Osteoblast (primary cell): ENCODE data around the gene CEP112. TPM values are rescaled to one million over a fixed set of nuclear protein-coding genes. Genes with fewer than 3 reads are reported as not detected.

Experiments
- DNase-seq: peaks from one replicate; pipeline ENCODE4 v3.0.0; 2011; ENCODE audit warnings: low spot score, mixed read lengths; ENCODE audit not compliant: insufficient read length; ENCODE audit errors: missing footprints
- H2AFZ ChIP-seq: 2 replicates; pipeline ENCODE4 v1.6.0; 2011; ENCODE audit warnings: mild to moderate bottlenecking, low read length
- H3K27ac ChIP-seq: 2 replicates; pipeline ENCODE4 v1.5.1; 2011; ENCODE audit warnings: mild to moderate bottlenecking, low read depth, low read length, moderate library complexity
- H3K27me3 ChIP-seq: 2 replicates; pipeline ENCODE4 v1.6.0; 2012; ENCODE audit warnings: mild to moderate bottlenecking, control low read depth, inconsistent platforms, low read length, moderate library complexity; ENCODE audit not compliant: insufficient read depth
- H3K36me3 ChIP-seq: 2 replicates; pipeline ENCODE4 v1.5.1; 2011; ENCODE audit warnings: mild to moderate bottlenecking, low read length, control low read depth, moderate library complexity; ENCODE audit not compliant: insufficient read depth
- H3K4me1 ChIP-seq: 2 replicates; pipeline ENCODE4 v1.5.1; 2011; ENCODE audit warnings: mild to moderate bottlenecking, low read length, control low read depth, moderate library complexity; ENCODE audit not compliant: insufficient read depth
- H3K4me2 ChIP-seq: 2 replicates; pipeline ENCODE4 v1.6.0; 2011; ENCODE audit warnings: mild to moderate bottlenecking, low read length; ENCODE audit not compliant: insufficient read depth
- H3K4me3 ChIP-seq: fragments of 200-600 bp; sonication (generic); 3 replicates; pipeline ENCODE4 v1.5.1; 2012; ENCODE audit warnings: mild to moderate bottlenecking, low read length, inconsistent platforms; ENCODE audit not compliant: insufficient read depth
- H3K79me2 ChIP-seq: 2 replicates; pipeline ENCODE4 v1.6.0; 2012; ENCODE audit warnings: mild to moderate bottlenecking, low read length, control low read depth, inconsistent platforms; ENCODE audit not compliant: insufficient read depth
- H3K9me3 ChIP-seq: 2 replicates; pipeline ENCODE4 v1.5.1; 2011; ENCODE audit warnings: low read depth, low read length, control low read depth
- H4K20me1 ChIP-seq: 2 replicates; pipeline ENCODE4 v1.6.0; 2012; ENCODE audit warnings: mild to moderate bottlenecking, low read length, control low read depth; ENCODE audit not compliant: insufficient read depth
- total RNA-seq: library from RNA; depleted of rRNA; stranded (reverse); fragments of >200 nt; gene quantifications from 2 replicates; pipeline ENCODE4 v1.2.3, GENCODE V29; 2012
- TF ChIP-seq, protein P1 (sequence below): IDR thresholded peaks from 2 replicates; pipeline ENCODE4 v1.5.1; 2011; ENCODE audit warnings: mild to moderate bottlenecking, low read depth, low read length, moderate library complexity; ENCODE audit errors: extremely low read depth

Gene CEP112
- total RNA-seq, 1 donor: 8.3 TPM

DNA sequence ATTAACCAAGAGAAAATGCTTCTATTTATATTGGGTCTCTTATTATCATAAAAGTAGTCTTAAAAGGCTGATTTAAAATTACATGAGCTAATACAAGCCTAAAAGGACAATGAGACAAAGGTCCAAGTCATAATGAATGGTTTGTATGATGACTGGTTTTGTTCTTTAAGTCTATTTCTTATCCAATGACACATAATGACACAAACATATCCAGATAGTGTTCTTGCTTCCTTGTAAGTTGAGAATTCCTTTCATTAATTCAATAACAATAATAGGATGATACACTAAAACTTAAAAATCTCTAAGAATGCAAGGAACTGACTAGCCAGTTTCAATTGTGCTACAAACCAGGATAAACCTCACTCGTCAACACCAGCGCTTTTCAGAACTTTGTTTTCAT, 244.1 kb downstream of the CEP112 start:
- H3K36me3 ChIP-seq: no peaks in the 10 kb centered on the region
- H3K4me2 ChIP-seq: no peak overlapping the region
- H3K9me3 ChIP-seq: no peaks in the 10 kb centered on the region
- no peaks in the 10 kb centered on the region for H4K20me1 ChIP-seq
- DNase-seq: no peak
- H2AFZ ChIP-seq: no peak overlapping the region
- no peaks in the 10 kb centered on the region for H3K4me1 ChIP-seq
- TF ChIP-seq, protein P1, sequence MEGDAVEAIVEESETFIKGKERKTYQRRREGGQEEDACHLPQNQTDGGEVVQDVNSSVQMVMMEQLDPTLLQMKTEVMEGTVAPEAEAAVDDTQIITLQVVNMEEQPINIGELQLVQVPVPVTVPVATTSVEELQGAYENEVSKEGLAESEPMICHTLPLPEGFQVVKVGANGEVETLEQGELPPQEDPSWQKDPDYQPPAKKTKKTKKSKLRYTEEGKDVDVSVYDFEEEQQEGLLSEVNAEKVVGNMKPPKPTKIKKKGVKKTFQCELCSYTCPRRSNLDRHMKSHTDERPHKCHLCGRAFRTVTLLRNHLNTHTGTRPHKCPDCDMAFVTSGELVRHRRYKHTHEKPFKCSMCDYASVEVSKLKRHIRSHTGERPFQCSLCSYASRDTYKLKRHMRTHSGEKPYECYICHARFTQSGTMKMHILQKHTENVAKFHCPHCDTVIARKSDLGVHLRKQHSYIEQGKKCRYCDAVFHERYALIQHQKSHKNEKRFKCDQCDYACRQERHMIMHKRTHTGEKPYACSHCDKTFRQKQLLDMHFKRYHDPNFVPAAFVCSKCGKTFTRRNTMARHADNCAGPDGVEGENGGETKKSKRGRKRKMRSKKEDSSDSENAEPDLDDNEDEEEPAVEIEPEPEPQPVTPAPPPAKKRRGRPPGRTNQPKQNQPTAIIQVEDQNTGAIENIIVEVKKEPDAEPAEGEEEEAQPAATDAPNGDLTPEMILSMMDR: no peak
- no peaks in the 10 kb centered on the region for H3K27me3 ChIP-seq
- no peak overlapping the region for H3K4me3 ChIP-seq
- H3K79me2 ChIP-seq: no peaks in the 10 kb centered on the region
- no peak overlapping the region for H3K27ac ChIP-seq

DNA sequence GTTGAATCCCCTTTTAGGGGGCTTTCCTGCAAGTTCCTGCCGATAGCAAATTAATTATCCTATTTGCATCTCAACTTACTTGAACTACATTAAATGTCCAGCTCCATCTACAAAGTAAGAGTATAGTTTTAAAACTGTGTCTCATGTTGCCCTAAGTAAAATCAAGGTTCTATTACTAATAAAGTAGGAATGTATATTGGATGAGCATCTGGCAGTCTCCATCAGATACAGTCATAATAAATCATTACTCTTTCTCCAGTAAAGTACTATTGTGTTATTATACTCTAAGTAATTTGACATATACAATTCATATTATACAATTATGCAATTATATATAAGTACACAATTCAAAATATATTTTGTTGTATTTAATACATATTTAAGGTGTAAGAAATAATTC, 249.3 kb downstream of the CEP112 start:
- H3K27ac ChIP-seq: no peak overlapping the region
- DNase-seq: no peak
- no peaks in the 10 kb centered on the region for H3K27me3 ChIP-seq
- H2AFZ ChIP-seq: no peak overlapping the region
- no peak overlapping the region for H3K4me2 ChIP-seq
- no peak overlapping the region for H3K4me3 ChIP-seq
- no peaks in the 10 kb centered on the region for H3K79me2 ChIP-seq
- TF ChIP-seq, protein P1: no peak
- no peaks in the 10 kb centered on the region for H4K20me1 ChIP-seq
- no peaks in the 10 kb centered on the region for H3K36me3 ChIP-seq
- H3K9me3 ChIP-seq: no peaks in the 10 kb centered on the region
- no peaks in the 10 kb centered on the region for H3K4me1 ChIP-seq

DNA sequence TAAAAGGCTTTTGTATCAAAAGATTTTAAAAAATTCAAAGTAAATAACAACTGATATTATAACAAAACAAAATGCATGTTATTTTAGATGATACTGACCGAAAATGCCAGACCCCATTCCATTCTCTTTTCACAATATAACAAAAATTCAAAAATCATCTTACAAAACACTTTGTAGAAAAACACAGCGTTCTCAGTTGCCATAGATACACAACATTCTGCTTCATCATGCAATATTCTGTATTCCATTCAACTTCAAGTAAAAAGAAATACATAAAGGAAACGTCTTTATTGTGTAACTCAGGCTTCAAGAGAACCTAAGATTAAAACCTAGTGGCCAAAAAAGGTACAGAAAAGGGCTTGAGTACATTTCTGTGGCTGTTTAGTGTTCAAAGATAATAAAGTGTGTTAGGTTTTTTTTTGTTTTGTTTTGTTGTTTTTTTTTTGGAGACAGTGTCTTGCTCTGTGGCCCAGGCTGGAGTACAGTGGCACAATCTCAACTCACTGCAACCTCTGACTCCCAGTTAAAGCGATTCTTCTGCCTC, 250.5 kb downstream of the CEP112 start:
- Histone ChIP-seq H3K36me3 (no peaks in the 10 kb centered on the region), H3K4me3 (no peak overlapping the region), H3K4me2 (no peak overlapping the region), H2AFZ (no peak overlapping the region), H3K4me1 (no peaks in the 10 kb centered on the region), H3K9me3 (no peaks in the 10 kb centered on the region), H3K27me3 (no peaks in the 10 kb centered on the region), H4K20me1 (no peaks in the 10 kb centered on the region), H3K79me2 (no peaks in the 10 kb centered on the region), H3K27ac (no peak overlapping the region)
- TF ChIP-seq, protein P1: peak; percentile 7
- DNase-seq: no peak

DNA sequence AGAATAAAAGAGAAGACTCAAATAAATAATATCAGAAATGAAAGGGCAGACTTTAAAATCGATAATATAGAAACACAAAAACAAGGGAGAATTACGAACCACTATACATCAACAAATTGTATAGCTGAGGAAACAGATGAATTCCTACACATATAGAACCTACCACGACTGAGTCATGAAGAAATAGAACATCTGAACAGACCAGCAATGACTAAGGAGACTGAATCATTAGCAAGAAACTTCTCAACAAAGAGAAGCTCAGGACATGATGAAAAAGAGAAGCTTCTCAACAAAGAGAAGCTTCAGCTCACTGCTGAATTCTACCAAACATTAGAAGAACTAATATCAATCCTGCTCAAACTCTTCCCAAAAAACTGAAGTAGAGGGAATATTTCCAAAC, 255.9 kb downstream of the CEP112 start:
- Histone ChIP-seq H3K27me3 (no peaks in the 10 kb centered on the region), H2AFZ (no peak overlapping the region), H3K27ac (no peak overlapping the region), H3K36me3 (no peaks in the 10 kb centered on the region), H4K20me1 (no peaks in the 10 kb centered on the region), H3K4me1 (peaks cover 9% of the 10 kb centered on the region), H3K79me2 (no peaks in the 10 kb centered on the region), H3K4me2 (no peak overlapping the region), H3K9me3 (no peaks in the 10 kb centered on the region), H3K4me3 (no peak overlapping the region)
- TF ChIP-seq, protein P1: no peak
- peak; percentile 77 for DNase-seq
